ENCODE results near the gene MAP3K20. TPM values are rescaled to one million over a fixed set of nuclear protein-coding genes. Genes with fewer than 3 reads are reported as not detected.

MAP3K20 gene
- total and polyA plus RNA-seq, 2 of the 4 experiments (the other 2 are of a cell fraction) = 27.5 to 84.4 TPM

DNA sequence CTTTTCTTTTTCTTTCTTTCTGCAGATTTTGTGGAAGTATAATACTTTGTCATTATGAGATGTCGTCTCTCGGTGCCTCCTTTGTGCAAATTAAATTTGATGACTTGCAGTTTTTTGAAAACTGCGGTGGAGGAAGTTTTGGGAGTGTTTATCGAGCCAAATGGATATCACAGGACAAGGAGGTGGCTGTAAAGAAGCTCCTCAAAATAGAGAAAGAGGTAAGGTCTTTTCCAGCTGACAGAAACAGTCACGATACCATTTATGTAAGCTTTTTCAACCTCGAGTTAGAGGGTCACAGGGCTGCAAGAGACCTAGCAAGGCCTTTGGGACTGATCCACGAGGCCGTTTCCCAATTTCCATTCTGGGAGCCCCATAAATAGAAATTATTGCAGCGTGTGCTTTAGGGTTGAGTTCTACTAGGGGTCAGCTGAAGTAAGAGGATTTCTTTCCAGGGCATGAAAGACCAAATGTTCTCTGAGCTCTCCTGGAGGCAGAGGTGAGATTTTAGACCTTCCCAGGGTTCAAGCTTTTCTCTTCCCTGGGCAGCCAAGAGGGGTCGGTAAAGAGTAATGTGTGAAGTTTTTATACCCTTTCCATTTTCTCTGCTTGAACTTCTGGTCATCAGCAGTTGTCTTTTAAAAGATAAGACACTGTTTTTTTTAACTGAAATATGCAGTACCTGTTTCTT lies 15.5 kb downstream of the MAP3K20 start:
- H3K9me3 ChIP-seq (ENCODE audit: control insufficient read depth, insufficient read depth, low read length) = no peaks in the 10 kb centered on the region
- H4K20me1 ChIP-seq (ENCODE audit: insufficient read depth, low read length) = no peaks in the 10 kb centered on the region
- H3K79me1 ChIP-seq (ENCODE audit: low read depth in 1 of 2, low read length in 2 of 2) = peaks cover 17 to 54% of the 10 kb centered on the region in 2 experiments
- no peak overlapping the region; the same call in 2 of the 3 replicates for H2BK15ac ChIP-seq (ENCODE audit: low read depth, low read length)
- H3K4me3 ChIP-seq (ENCODE audit: insufficient read depth, low read depth, low read length) = no peak overlapping the region
- H3K4ac ChIP-seq (ENCODE audit: low read depth, low read length) = peak overlapping the region; percentile 52
- H2AK5ac ChIP-seq (ENCODE audit: low read depth, low read length) = peak overlapping the region; percentile 14; the same call in 1 of the 2 replicates
- peaks cover 25% of the 10 kb centered on the region for H3K4me1 ChIP-seq (ENCODE audit: control insufficient read depth, insufficient read depth, low read length)
- no peaks in the 10 kb centered on the region for H3K27me3 ChIP-seq (ENCODE audit: control insufficient read depth, insufficient read depth, low read length)
- ATAC-seq (ENCODE audit: low read depth) = no peak
- peak overlapping the region; percentile 31; the same call in 1 of the 2 replicates for H4K91ac ChIP-seq (ENCODE audit: insufficient read depth, low read depth, low read length)
- no peak overlapping the region for H3K4me2 ChIP-seq (ENCODE audit: low read depth, low read length)
- CTCF ChIA-PET = interaction anchor here (0.6 to 2.1 kb wide), 10 partner anchors 10 to 119 kb away, joined by 3 to 9 read pairs (median 3); no protein-coding TSS in a partner anchor
- dilution Hi-C loops (cut with HindIII; ENCODE audit: low sequenced_read_pairs, unreplicated experiment) = no loop called here
- peak overlapping the region; percentile 25; the same call in 1 of the 2 replicates for H4K5ac ChIP-seq (ENCODE audit: low read depth, low read length)
- peak overlapping the region; percentile 58 for H2BK120ac ChIP-seq (ENCODE audit: low read depth, low read length)
- 83% methylated on average over 5 of the region's 10 CpGs; no CpG with 5 or more reads in 1 of the 2 experiments for WGBS, 2 experiments (ENCODE audit: extremely low coverage in 2 of 2, insufficient read length in 1 of 2)
- H3K27ac ChIP-seq (ENCODE audit: insufficient read depth, low read length) = peak overlapping the region; percentile 69; the same call in 1 of the 2 replicates
- no peak overlapping the region for H2AK9ac ChIP-seq (replicated peaks; ENCODE audit: low read depth, low read length, poor library complexity)
- peak; percentile 91 for TF ChIP-seq MAFK (IDR thresholded peaks at IDR 0.05; ENCODE audit: low read depth, low read length)
- TF ChIP-seq, protein P1, sequence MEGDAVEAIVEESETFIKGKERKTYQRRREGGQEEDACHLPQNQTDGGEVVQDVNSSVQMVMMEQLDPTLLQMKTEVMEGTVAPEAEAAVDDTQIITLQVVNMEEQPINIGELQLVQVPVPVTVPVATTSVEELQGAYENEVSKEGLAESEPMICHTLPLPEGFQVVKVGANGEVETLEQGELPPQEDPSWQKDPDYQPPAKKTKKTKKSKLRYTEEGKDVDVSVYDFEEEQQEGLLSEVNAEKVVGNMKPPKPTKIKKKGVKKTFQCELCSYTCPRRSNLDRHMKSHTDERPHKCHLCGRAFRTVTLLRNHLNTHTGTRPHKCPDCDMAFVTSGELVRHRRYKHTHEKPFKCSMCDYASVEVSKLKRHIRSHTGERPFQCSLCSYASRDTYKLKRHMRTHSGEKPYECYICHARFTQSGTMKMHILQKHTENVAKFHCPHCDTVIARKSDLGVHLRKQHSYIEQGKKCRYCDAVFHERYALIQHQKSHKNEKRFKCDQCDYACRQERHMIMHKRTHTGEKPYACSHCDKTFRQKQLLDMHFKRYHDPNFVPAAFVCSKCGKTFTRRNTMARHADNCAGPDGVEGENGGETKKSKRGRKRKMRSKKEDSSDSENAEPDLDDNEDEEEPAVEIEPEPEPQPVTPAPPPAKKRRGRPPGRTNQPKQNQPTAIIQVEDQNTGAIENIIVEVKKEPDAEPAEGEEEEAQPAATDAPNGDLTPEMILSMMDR (conservative IDR thresholded peaks at IDR 0.05; ENCODE audit: low read depth, low read length) = peak; percentile 34
- TF ChIP-seq CEBPB (IDR thresholded peaks at IDR 0.05; ENCODE audit: low read depth, low read length) = no peak
- no peak for TF ChIP-seq FOS (IDR thresholded peaks at IDR 0.05; ENCODE audit: low read depth, low read length)
- peak; percentile 65 for TF ChIP-seq NFE2L2 (IDR thresholded peaks at IDR 0.05; ENCODE audit: low read depth, low read length)
- TF ChIP-seq SMC3 (IDR thresholded peaks at IDR 0.05; ENCODE audit: low read depth, low read length) = no peak
- no peak for TF ChIP-seq RFX5 (IDR thresholded peaks at IDR 0.05; ENCODE audit: low read depth, low read length)
- peak overlapping the region; percentile 30; the same call in 1 of the 2 replicates for H2BK20ac ChIP-seq (ENCODE audit: low read depth, low read length)
- H3K9ac ChIP-seq (ENCODE audit: low read depth, low read length) = no peak overlapping the region
- BruUV-seq (replicated peaks) = TSS peak; percentile 26
- H2BK5ac ChIP-seq (ENCODE audit: low read depth, low read length, poor library complexity, severe bottlenecking) = peak overlapping the region; percentile 18
- H3K23ac ChIP-seq (ENCODE audit: low read depth, low read length) = peak overlapping the region; percentile 71
- peak overlapping the region in 1 of 2 experiments; percentile 27; a peak in 1 of 4 replicates for H4K8ac ChIP-seq (ENCODE audit: low read depth in 2 of 2, low read length in 2 of 2)
- intact Hi-C loops (cut with micrococcal nuclease) = no loop called here
- H3K9me1 ChIP-seq (ENCODE audit: insufficient read depth, low read length) = no peaks in the 10 kb centered on the region; the same call in 1 of the 2 replicates
- peak overlapping the region; percentile 65; the same call in 1 of the 2 replicates for H3K14ac ChIP-seq (replicated peaks; ENCODE audit: low read depth, low read length)
- POLR2A ChIA-PET (ENCODE audit: unreplicated experiment) = interaction anchor here (0.6 to 0.7 kb wide), 2 partner anchors 33 to 62 kb away, joined by 3 to 4 read pairs; no protein-coding TSS in a partner anchor
- H2AFZ ChIP-seq (replicated peaks; ENCODE audit: low read length, poor library complexity) = no peak overlapping the region
- no peak for DNase-seq
- H3K36me3 ChIP-seq (ENCODE audit: control insufficient read depth, insufficient read depth, low read length) = peaks cover 8% of the 10 kb centered on the region
- in situ Hi-C loops (cut with MboI; ENCODE audit: low sequenced_read_pairs) = no loop called here
- peak overlapping the region; percentile 77 for H3K18ac ChIP-seq (ENCODE audit: low read depth, low read length)
- H3K56ac ChIP-seq (ENCODE audit: extremely low read depth, insufficient read depth, low read length) = no peak overlapping the region
